CD4-positive, alpha-beta T cell treated with Interleukin-4 for 1 hour (primary cell): ENCODE data around the gene RSRC1.
"Not testable (repeated sequence)": the region's sequence is repeated elsewhere in the genome, so short reads cannot be mapped to it uniquely, and the experiment has no call there.

Experiments
- DNase-seq, 2 donors: peaks; one replicate each; pipeline ENCODE4 v3.0.0-alpha.2; 2020 to 2022

RSRC1 gene

GRCh38 chr3:158408518-158408897 lies 298.6 kb downstream of the RSRC1 start:
- not testable (repeated sequence) for DNase-seq

- no peak for DNase-seq
These were observed 308.1 kb downstream of the RSRC1 start for GRCh38 chr3:158418035-158418434.

- DNase-seq = no peak
These were observed 310.1 kb downstream of the RSRC1 start for GRCh38 chr3:158419820-158420653.

GRCh38 chr3:158420654-158421396 lies 310.9 kb downstream of the RSRC1 start:
- DNase-seq = no peak

- DNase-seq = no peak
These were observed 320.6 kb downstream of the RSRC1 start for GRCh38 chr3:158430448-158430847.

- no peak for DNase-seq
These were observed 321.1 kb downstream of the RSRC1 start for GRCh38 chr3:158430968-158431367.

GRCh38 chr3:158431829-158432228 lies 321.9 kb downstream of the RSRC1 start:
- no peak for DNase-seq

GRCh38 chr3:158434412-158435038 lies 324.6 kb downstream of the RSRC1 start:
- DNase-seq = peak; percentile 33 to 34

- DNase-seq = no peak
These were observed 333.7 kb downstream of the RSRC1 start for GRCh38 chr3:158443632-158444031.

GRCh38 chr3:158447408-158447807 lies 337.5 kb downstream of the RSRC1 start:
- DNase-seq = no peak

GRCh38 chr3:158451405-158452055 lies 341.6 kb downstream of the RSRC1 start:
- DNase-seq = no peak

- no peak for DNase-seq
These were observed 342.4 kb downstream of the RSRC1 start for GRCh38 chr3:158452334-158452733.

- DNase-seq = no peak
These were observed 343.1 kb downstream of the RSRC1 start for GRCh38 chr3:158453004-158453403.

GRCh38 chr3:158453865-158454264 lies 344.0 kb downstream of the RSRC1 start:
- no peak for DNase-seq

- DNase-seq = no peak
These were observed 345.5 kb downstream of the RSRC1 start for GRCh38 chr3:158455406-158455805.

GRCh38 chr3:158456114-158456513 lies 346.2 kb downstream of the RSRC1 start:
- DNase-seq = no peak

- DNase-seq = no peak
These were observed 348.6 kb downstream of the RSRC1 start for GRCh38 chr3:158458464-158458863.

- no peak for DNase-seq
These were observed 351.0 kb downstream of the RSRC1 start for GRCh38 chr3:158460926-158461325.

- DNase-seq = no peak
These were observed 353.7 kb downstream of the RSRC1 start for GRCh38 chr3:158463556-158463955.

GRCh38 chr3:158465074-158465473 lies 355.2 kb downstream of the RSRC1 start:
- no peak for DNase-seq

GRCh38 chr3:158470944-158471638 lies 361.2 kb downstream of the RSRC1 start:
- DNase-seq = no peak

GRCh38 chr3:158471639-158472294 lies 361.9 kb downstream of the RSRC1 start:
- DNase-seq = no peak
